Measurements from ENCODE around the gene COL4A1.

- TF ChIP-seq, protein P1, sequence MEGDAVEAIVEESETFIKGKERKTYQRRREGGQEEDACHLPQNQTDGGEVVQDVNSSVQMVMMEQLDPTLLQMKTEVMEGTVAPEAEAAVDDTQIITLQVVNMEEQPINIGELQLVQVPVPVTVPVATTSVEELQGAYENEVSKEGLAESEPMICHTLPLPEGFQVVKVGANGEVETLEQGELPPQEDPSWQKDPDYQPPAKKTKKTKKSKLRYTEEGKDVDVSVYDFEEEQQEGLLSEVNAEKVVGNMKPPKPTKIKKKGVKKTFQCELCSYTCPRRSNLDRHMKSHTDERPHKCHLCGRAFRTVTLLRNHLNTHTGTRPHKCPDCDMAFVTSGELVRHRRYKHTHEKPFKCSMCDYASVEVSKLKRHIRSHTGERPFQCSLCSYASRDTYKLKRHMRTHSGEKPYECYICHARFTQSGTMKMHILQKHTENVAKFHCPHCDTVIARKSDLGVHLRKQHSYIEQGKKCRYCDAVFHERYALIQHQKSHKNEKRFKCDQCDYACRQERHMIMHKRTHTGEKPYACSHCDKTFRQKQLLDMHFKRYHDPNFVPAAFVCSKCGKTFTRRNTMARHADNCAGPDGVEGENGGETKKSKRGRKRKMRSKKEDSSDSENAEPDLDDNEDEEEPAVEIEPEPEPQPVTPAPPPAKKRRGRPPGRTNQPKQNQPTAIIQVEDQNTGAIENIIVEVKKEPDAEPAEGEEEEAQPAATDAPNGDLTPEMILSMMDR (IDR thresholded peaks at IDR 0.05) = no peak
- TF ChIP-seq POLR2AphosphoS5 (IDR thresholded peaks at IDR 0.05) = no peak
- no peak for TF ChIP-seq POLR2A (IDR thresholded peaks at IDR 0.05)
Measured at GRCh38 chr13:110183910-110184309, 123.0 kb downstream of the COL4A1 start.
